GM12872 (cell line): ENCODE measurements around the gene NHS.

ENCODE experiments used
- TF ChIP-seq, protein P1 (sequence below): IDR thresholded peaks from 3 replicates; pipeline ENCODE4 v1.5.1; 2011; ENCODE audit warnings: low read depth, mild to moderate bottlenecking, low read length, moderate library complexity; ENCODE audit not compliant: insufficient read depth

NHS gene

DNA sequence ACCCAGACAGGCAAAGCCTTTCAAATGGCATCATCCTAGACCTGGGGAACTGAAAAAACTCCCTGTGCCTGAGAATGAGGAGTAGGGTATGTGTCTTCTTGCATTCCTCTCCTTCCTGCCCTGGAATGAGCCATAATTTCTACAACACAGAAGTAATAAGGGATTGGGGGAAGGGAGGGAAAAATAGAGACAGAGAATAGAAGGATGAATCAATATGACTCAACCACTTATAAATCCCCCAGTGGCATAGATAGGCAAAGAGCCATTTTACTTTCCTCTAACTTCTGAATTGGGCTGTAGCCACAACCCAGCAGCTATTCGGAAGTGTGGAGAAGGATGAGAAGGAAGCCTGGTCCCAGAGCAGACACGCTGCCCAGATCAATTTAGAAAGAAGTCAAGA, 99.9 kb downstream of the NHS start:
- TF ChIP-seq, protein P1, sequence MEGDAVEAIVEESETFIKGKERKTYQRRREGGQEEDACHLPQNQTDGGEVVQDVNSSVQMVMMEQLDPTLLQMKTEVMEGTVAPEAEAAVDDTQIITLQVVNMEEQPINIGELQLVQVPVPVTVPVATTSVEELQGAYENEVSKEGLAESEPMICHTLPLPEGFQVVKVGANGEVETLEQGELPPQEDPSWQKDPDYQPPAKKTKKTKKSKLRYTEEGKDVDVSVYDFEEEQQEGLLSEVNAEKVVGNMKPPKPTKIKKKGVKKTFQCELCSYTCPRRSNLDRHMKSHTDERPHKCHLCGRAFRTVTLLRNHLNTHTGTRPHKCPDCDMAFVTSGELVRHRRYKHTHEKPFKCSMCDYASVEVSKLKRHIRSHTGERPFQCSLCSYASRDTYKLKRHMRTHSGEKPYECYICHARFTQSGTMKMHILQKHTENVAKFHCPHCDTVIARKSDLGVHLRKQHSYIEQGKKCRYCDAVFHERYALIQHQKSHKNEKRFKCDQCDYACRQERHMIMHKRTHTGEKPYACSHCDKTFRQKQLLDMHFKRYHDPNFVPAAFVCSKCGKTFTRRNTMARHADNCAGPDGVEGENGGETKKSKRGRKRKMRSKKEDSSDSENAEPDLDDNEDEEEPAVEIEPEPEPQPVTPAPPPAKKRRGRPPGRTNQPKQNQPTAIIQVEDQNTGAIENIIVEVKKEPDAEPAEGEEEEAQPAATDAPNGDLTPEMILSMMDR, result no peak

DNA sequence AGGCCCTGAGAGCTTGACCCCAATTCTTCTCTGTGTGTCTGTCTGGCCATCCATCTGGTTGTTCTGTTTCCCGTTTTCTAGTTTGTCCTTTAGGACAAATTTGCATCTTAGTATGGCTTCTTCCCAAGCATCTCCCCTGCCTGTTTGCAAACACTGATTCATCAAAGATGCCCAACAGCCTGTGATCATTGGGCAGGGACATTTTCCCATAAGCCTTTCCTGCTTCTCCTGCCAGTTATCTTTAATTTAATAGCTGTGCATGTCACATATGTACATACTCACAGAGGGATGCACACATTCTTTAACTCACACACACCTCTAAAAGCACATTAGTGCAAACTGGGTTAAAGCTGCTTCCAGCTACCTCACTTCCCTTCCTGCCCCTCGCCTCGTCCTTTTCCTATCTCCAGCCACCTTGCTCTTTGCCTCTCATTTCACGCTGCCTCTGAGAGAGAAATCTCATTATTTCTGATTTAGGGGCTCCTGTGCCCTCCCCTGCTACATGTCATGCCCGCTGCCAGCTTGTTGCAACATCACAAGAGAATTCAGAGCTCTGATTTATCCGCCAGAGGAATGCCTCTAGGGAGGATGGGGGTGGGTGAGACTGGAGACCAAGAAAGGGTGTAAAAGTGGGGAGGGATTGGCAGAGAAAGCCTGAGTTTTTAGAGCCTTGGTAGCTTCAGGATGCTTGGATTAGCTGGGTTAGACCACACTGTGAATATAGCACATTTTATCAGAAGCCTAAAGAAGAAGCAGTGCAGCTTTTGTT, 100.6 kb downstream of the NHS start:
- TF ChIP-seq, protein P1, result no peak

DNA sequence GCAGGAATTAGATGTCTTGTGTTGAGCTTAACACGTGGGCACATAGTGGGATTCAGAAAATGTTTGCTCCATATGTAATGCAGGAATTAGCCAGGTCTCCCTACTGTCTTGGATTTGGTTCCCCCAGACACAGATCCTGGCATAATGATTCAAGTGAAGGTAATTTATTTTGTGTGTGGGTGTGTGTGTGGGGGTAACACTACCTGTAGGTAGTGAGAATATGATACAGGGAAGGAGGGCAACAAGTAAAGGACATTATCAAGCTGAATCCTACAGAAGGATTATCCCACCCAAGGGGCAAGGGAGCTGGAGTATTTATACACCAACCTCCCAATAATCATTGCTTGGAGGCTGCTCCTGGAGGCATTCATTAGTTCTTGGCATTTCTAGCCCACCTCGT, 101.4 kb downstream of the NHS start:
- TF ChIP-seq, protein P1, result no peak

DNA sequence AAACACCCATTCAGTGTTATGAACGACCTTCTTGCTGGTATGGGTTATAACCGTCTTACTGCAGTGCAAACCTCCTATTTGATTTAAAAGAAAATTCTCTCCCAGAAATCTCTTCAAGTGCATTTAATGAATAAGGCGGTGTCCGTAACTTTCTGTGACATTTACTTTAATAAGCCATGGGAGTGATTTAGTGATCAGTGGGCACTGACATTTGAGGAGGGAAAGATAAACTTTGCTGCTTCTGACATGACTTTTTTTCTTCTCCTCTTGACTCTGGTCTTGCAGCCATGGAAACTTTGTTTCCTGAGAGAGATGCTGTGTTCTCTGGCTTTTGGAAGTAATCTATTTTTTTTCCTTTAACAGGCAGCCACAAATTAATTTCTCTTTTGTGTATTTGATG, 106.1 kb downstream of the NHS start:
- TF ChIP-seq, protein P1, result no peak

DNA sequence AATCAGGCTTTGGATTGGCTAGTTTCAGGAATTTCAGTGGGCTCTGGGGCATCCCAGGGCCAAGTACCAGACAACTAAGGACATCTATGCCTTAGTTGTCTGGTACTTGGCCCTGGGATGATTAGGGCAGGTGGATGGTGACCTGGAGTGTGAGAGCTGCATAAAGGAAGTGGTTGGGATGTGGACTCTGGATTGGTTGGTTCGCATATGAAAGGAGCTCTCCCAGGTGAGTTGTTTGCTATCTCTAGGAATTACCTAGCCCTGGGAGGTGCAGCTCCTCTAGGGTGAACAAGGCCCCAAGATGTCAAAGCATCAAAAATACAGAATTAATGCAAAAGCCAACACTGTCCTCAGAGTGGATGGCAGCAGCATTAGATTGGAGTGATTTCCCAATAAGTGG, 109.6 kb downstream of the NHS start:
- TF ChIP-seq, protein P1, result no peak

DNA sequence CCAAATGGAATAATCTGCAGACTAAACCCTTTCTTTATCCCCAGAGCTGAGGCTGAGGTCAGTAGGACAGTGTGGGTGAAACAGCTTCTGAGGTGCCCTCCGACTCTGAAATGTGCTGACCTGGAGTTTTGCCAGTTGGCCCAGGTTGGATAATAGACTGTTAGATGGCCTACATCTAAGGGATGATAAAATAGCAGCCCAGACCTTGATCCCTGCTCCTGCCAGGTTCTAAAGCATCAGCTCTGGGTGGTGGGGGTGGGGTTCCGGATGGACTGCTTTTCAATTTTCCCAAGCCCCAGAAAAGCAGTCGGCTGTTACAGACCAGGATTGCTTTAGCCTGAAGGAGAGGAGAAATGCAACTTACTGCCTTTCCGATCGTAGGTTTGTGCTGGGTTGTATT, 110.4 kb downstream of the NHS start:
- TF ChIP-seq, protein P1, result no peak

DNA sequence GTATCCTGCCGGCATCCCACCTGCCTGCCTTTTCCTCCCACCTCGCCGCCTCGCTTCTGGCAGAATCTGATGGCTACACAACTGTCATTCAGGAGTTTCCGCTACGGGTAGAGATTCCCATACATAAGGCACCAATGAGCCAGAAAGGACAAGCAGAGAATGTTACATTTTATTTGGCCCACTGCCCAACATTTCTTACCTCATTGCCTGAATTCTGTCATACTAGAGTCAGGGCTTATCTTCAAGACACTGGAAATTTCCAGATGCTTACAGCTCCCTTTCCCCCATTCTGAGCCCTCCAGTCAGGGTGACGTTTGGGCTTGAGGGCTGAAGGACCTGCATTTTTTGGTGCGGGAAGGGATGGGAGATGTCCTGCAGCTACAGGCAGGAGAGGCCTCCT, 113.0 kb downstream of the NHS start:
- TF ChIP-seq, protein P1, result no peak
